Duodenal mucosa (tissue), 2 donors: ENCODE data around the gene PDE6G.

Source experiments
- H3K27ac ChIP-seq: one replicate; pipeline ENCODE4 v1.7.0; 2013; ENCODE audit warnings: low read depth, low read length
- H3K27me3 ChIP-seq, 2 donors: one replicate each; pipeline ENCODE4 v1.7.0; 2013; ENCODE audit warnings: low read length in 2 of 2, control low read depth in 1 of 2; ENCODE audit not compliant: insufficient read depth in 2 of 2, control insufficient read depth in 1 of 2
- H3K36me3 ChIP-seq, 2 donors: one replicate each; pipeline ENCODE4 v1.7.0; 2013; ENCODE audit warnings: low read length in 2 of 2, control low read depth in 1 of 2; ENCODE audit not compliant: insufficient read depth in 2 of 2, control insufficient read depth in 1 of 2
- H3K4me1 ChIP-seq, 2 donors: one replicate each; pipeline ENCODE4 v1.7.0; 2013; ENCODE audit warnings: low read length in 2 of 2, control low read depth in 1 of 2; ENCODE audit not compliant: insufficient read depth in 2 of 2, control insufficient read depth in 1 of 2
- H3K4me3 ChIP-seq, 2 donors: one replicate each; pipeline ENCODE4 v1.7.0; 2013; ENCODE audit warnings: low read length in 2 of 2, low read depth in 1 of 2
- H3K9ac ChIP-seq, 2 donors: one replicate each; pipeline ENCODE4 v1.7.0; 2013; ENCODE audit warnings: low read length in 2 of 2, low read depth in 1 of 2
- H3K9me3 ChIP-seq, 2 donors: one replicate each; pipeline ENCODE4 v1.7.0; 2013; ENCODE audit warnings: low read length in 2 of 2, control low read depth in 1 of 2; ENCODE audit not compliant: control insufficient read depth in 1 of 2

Gene PDE6G

GRCh38 chr17:81609541-81610311, 46.6 kb downstream of the PDE6G start:
- Histone ChIP-seq H3K4me1 (no peaks in the 10 kb centered on the region), H3K27ac (no peak overlapping the region)

GRCh38 chr17:81608605-81609004, 47.7 kb downstream of the PDE6G start:
- Histone ChIP-seq H3K27me3 (no peaks in the 10 kb centered on the region), H3K36me3 (peaks cover 38 to 72% of the 10 kb centered on the region in 2 donors), H3K4me1 (no peaks in the 10 kb centered on the region), H3K27ac (no peak overlapping the region), H3K9me3 (no peaks in the 10 kb centered on the region), H3K4me3 (no peak overlapping the region), H3K9ac (no peak overlapping the region)

More at GRCh38 chr17:81609541-81610311, 46.6 kb downstream of the PDE6G start:
- Histone ChIP-seq H3K9ac (no peak overlapping the region), H3K27me3 (no peaks in the 10 kb centered on the region), H3K36me3 (peaks cover 32 to 66% of the 10 kb centered on the region in 2 donors), H3K9me3 (no peaks in the 10 kb centered on the region), H3K4me3 (no peak overlapping the region)

- no peak overlapping the region for H3K27ac ChIP-seq
- H3K9ac ChIP-seq: no peak overlapping the region
- H3K4me1 ChIP-seq: no peaks in the 10 kb centered on the region
- no peaks in the 10 kb centered on the region for H3K9me3 ChIP-seq
- peaks cover 35 to 71% of the 10 kb centered on the region in 2 donors for H3K36me3 ChIP-seq
- no peak overlapping the region for H3K4me3 ChIP-seq
- no peaks in the 10 kb centered on the region for H3K27me3 ChIP-seq
These were observed 48.3 kb downstream of the PDE6G start for GRCh38 chr17:81608082-81608481.

- no peak overlapping the region for H3K4me3 ChIP-seq
- peaks cover 31 to 71% of the 10 kb centered on the region in 2 donors for H3K36me3 ChIP-seq
- H3K27me3 ChIP-seq: no peaks in the 10 kb centered on the region
- no peaks in the 10 kb centered on the region for H3K4me1 ChIP-seq
- H3K9me3 ChIP-seq: no peaks in the 10 kb centered on the region
- no peak overlapping the region for H3K9ac ChIP-seq
- no peak overlapping the region for H3K27ac ChIP-seq
These were observed 48.9 kb downstream of the PDE6G start for GRCh38 chr17:81607431-81607830.

GRCh38 chr17:81603846-81604610, 52.3 kb downstream of the PDE6G start:
- H3K27me3 ChIP-seq: no peaks in the 10 kb centered on the region
- no peak overlapping the region for H3K27ac ChIP-seq
- H3K4me1 ChIP-seq: no peaks in the 10 kb centered on the region
- no peak overlapping the region for H3K9ac ChIP-seq
- H3K9me3 ChIP-seq: no peaks in the 10 kb centered on the region
- H3K36me3 ChIP-seq: peaks cover 31 to 72% of the 10 kb centered on the region in 2 donors
- H3K4me3 ChIP-seq: no peak overlapping the region

GRCh38 chr17:81601525-81602120, 54.7 kb downstream of the PDE6G start:
- no peaks in the 10 kb centered on the region for H3K27me3 ChIP-seq
- peaks cover 0 to 7% of the 10 kb centered on the region in 2 donors for H3K4me1 ChIP-seq
- H3K27ac ChIP-seq: no peak overlapping the region
- H3K9ac ChIP-seq: no peak overlapping the region
- peaks cover 30 to 65% of the 10 kb centered on the region in 2 donors for H3K36me3 ChIP-seq
- no peak overlapping the region for H3K4me3 ChIP-seq
- H3K9me3 ChIP-seq: no peaks in the 10 kb centered on the region
